Measurements from ENCODE around the gene MYO10.
"Not testable (repeated sequence)": the region's sequence is repeated elsewhere in the genome, so short reads cannot be mapped to it uniquely, and the experiment has no call there.

Gene MYO10

GRCh38 chr5:16757146-16757545 lies 178.9 kb downstream of the MYO10 start:
- in situ Hi-C loops (cut with MboI; ENCODE audit: low sequenced_read_pairs), result no loop called here

- in situ Hi-C loops (cut with MboI; ENCODE audit: low sequenced_read_pairs), result no loop called here
Measured at GRCh38 chr5:16756692-16757091, 179.4 kb downstream of the MYO10 start.

GRCh38 chr5:16755641-16756040 lies 180.4 kb downstream of the MYO10 start:
- in situ Hi-C loops (cut with MboI; ENCODE audit: low sequenced_read_pairs), result no loop called here

GRCh38 chr5:16754601-16755000 lies 181.5 kb downstream of the MYO10 start:
- in situ Hi-C loops (cut with MboI; ENCODE audit: low sequenced_read_pairs), result no loop called here

- in situ Hi-C loops (cut with MboI; ENCODE audit: low sequenced_read_pairs), result no loop called here
Measured at GRCh38 chr5:16754086-16754485, 182.0 kb downstream of the MYO10 start.

GRCh38 chr5:16750445-16750844 lies 185.6 kb downstream of the MYO10 start:
- in situ Hi-C loops (cut with MboI; ENCODE audit: low sequenced_read_pairs), result no loop called here

- in situ Hi-C loops (cut with MboI; ENCODE audit: low sequenced_read_pairs), result no loop called here
Measured at GRCh38 chr5:16749626-16750025, 186.5 kb downstream of the MYO10 start.

- in situ Hi-C loops (cut with MboI; ENCODE audit: low sequenced_read_pairs), result no loop called here
Measured at GRCh38 chr5:16744164-16744880, 191.8 kb downstream of the MYO10 start.

GRCh38 chr5:16742938-16743337 lies 193.2 kb downstream of the MYO10 start:
- in situ Hi-C loops (cut with MboI; ENCODE audit: low sequenced_read_pairs), result no loop called here

- in situ Hi-C loops (cut with MboI; ENCODE audit: low sequenced_read_pairs), result no loop called here
Measured at GRCh38 chr5:16740811-16741392, 195.2 kb downstream of the MYO10 start.

GRCh38 chr5:16740066-16740810 lies 195.8 kb downstream of the MYO10 start:
- in situ Hi-C loops (cut with MboI; ENCODE audit: low sequenced_read_pairs), result no loop called here

- in situ Hi-C loops (cut with MboI; ENCODE audit: low sequenced_read_pairs), result not testable (repeated sequence)
Measured at GRCh38 chr5:16738393-16738792, 197.7 kb downstream of the MYO10 start.

- in situ Hi-C loops (cut with MboI; ENCODE audit: low sequenced_read_pairs), result no loop called here
Measured at GRCh38 chr5:16737620-16738364, 198.3 kb downstream of the MYO10 start.

GRCh38 chr5:16737209-16737608 lies 198.9 kb downstream of the MYO10 start:
- in situ Hi-C loops (cut with MboI; ENCODE audit: low sequenced_read_pairs), result no loop called here

- in situ Hi-C loops (cut with MboI; ENCODE audit: low sequenced_read_pairs), result no loop called here
Measured at GRCh38 chr5:16736158-16736995, 199.7 kb downstream of the MYO10 start.

GRCh38 chr5:16735101-16736060 lies 200.7 kb downstream of the MYO10 start:
- in situ Hi-C loops (cut with MboI; ENCODE audit: low sequenced_read_pairs), result no loop called here

- in situ Hi-C loops (cut with MboI; ENCODE audit: low sequenced_read_pairs), result no loop called here
Measured at GRCh38 chr5:16733331-16734006, 202.6 kb downstream of the MYO10 start.

GRCh38 chr5:16732356-16732755 lies 203.7 kb downstream of the MYO10 start:
- in situ Hi-C loops (cut with MboI; ENCODE audit: low sequenced_read_pairs), result no loop called here
